ENCODE measurements around the gene ALG1.
"Not testable (repeated sequence)": the region's sequence is repeated elsewhere in the genome, so short reads cannot be mapped to it uniquely, and the experiment has no call there.

ALG1 gene

DNA sequence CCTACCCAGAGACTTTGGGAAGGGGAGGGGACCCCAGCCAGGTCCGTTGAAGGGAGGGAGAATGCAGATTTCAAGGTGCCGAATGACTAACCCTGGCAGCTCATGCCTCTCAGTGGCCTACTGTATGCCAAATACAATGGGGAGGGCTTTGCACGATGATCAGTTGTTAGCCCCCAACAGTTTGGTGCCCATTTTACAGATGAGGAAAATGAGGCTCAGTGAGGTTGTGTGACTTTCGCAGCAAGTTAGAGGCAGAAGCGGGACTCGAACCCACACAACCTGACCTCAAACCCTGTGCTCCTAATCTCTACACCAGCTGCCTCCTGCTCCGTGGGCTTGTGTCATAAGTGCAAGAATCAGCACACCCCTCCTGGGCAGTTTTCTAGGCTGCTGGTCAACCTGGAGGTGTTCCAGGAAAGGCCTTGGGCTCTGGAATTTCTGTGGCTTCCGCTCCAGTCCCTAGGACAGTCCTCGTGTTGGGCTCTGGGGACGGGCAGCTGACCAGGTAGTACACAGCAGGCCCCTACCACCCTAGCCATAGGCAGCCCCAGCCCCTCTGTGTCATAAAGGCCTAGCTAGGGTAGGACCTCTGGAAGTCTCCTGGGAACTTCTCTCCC is 26.0 kb upstream of the ALG1 start:
- DNase-seq: no peak

GRCh38 chr16:5046914-5047313 is 24.7 kb upstream of the ALG1 start:
- DNase-seq: no peak

GRCh38 chr16:5054876-5055865 is 16.5 kb upstream of the ALG1 start:
- no peak for DNase-seq

DNA sequence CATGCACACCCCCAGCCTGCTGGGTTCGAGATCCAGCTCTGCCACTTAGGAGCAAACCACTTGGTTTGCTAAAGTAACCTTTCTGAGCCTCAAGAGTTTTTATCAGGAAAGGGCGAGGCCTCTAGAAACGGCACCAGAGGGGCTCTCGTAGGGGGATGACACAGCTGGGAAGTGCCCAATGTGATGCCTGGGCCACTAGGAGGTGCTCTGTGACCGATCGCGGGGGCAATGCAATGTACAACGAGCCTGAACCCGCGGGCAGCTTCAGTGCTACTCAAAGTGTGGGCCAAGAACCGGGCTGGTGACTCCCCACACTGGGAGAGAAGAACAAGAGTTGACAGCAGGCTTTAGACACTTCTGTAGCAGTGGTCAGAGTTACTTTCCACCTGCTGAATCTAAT is 15.3 kb upstream of the ALG1 start:
- DNase-seq: peak; percentile 57

DNA sequence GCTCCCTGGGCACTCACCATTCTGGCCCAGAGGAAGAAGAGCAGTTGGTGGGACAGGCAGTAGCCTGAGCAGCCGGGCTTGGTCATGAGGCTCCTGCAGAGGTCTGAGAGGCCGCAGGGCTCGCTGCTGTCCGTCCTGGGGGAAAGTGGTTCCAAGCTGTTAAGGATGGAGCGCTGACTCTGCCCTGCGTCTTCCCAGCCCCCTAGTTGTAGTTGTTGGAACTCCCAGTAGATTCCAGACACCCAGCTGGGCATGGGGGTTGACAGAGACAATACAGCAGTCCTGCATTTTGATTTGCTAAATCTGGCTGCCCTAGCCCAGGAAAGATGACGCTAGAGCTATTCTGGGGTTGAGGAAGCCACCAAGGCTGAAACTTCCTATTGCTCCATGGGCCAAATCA is 13.2 kb upstream of the ALG1 start:
- DNase-seq: no peak

DNA sequence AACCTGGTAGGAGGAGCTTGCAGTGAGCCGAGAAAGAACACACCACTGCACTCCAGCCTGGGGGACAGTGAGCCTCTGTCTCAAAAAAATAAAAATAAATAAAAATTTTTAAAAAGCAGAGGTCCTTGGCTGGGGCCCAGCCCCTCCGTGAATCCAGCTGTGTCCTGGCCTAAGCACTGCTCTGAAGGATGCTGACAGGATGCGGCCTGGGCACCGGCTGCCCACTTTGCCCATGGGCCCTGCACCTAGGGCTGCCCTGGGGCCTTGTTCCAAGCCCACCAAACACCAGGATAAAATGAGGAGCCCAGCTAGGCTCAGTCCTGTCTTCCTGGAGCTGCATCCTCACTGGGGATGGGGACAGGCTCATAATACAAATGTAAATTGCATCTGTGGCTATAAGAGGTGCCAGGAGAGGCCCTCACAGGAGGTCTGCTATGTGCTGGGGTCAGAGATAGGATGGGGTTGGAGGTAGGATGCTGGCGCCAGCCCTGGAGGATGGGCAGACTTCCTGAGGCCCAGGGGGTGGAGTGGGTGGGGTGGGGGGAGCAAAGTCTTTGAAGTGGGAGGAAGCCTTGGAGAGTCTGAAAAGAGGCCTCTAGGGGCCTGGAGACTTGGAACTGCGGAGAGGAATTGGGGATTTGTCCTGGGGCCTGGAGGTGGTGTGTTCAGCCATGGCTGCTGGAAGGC is 12.1 kb upstream of the ALG1 start:
- no peak for DNase-seq

GRCh38 chr16:5060073-5060641 is 11.5 kb upstream of the ALG1 start:
- DNase-seq: no peak

GRCh38 chr16:5062051-5062450 is 9.6 kb upstream of the ALG1 start:
- no peak for DNase-seq

DNA sequence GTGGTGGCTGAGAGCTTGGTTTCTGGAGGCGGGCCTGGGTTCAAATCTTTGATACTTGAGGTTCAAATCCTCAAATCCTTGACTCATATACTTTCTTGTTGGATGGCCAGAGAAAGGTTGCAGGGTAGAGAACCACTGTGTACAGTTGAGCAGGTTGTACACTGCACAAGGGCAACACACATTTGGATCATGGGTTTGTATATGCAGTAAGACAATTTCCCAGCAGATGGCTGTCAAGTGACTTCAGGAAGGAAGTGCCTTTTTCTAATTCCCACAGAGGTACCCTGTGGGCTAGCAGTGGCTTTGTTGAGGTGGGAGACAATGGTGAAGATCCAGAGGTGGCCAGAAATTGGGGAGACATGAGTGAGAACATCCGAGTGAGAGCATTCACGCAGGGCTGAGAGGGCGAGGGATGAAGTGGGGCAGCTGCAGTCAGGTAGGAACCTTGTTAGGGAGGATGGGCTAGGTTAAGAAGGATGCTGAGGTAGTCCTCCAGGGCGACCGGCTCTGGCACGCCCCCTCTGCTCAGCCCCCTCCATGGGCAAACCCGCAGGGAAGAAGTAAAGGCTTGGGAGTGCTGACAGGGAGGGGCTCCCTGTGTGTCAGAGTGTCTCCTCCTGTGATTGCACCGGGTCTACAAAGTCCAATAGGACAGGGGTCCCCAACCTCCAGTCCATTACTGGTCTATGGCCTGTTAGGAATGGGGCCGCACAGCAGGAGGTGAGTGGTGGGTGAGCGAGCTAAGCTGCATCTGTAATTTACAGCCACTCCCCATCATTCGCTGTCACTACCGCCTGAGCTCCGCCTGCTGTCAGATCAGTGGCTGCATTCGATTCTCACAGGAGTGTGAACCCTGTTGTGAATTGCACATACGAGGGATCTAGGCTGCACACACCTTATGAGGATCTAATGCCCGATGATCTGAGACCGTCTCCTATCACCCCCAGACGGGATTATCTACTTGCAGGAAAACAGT is 8.6 kb upstream of the ALG1 start:
- no peak for DNase-seq

DNA sequence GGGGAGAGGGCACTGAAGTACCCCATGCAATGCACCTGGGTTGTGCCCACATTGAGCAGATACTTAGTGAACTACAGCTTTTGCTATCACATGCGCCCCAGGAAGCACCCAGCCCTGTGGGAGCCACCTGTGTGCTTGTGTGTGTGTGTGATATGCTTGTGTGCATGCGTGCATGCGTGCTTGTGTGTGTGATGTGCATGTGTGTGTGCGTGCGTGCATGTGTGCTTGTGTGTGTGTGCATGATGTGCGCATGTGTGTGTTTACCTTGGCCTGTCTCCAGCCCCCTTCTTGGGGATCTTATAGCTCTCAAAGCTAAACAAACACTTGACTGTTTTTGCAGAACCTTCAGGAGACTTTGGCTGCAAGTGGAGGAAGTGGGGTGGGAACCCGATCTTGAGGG is 6.7 kb upstream of the ALG1 start:
- no peak for DNase-seq

DNA sequence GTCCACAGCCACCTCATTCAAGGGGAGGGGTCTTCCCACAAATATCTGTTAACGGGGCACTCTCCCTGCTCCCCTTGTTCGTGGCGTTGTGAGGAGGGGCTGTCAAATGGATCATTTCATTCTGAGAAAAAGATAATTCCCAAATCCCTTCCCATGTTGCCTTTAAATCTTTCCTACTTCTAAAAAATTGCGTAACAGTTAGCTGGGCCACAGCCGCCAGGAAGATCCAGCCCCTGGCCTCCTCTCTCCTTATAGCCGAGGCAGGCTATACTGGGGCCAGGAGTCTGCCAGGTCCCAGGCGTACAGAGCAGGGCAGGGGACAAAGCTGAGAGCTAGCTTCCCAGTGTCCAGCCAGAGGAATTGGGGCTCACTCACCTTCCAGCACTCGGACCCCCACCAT is 6.3 kb upstream of the ALG1 start:
- DNase-seq: no peak

DNA sequence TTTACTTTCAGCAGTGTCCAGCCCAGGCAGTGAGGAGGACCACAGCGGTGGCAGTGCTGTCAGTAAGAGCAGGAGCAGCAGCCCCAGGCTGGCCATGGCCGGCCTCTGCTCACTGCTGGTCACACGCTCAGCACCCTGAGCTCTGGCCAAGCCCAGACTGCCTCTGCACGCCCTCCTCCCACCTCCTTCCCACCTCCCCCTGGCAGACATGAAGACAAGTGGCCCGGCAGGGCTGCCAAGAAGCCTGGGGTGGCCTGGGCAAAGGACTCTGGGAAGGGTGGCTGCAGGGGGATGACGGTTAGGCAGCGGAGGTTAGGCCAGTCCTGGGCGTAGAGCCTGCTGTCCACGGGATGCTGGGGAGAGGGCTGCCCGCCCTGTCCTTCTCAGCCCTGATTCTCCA is 5.8 kb upstream of the ALG1 start, which contains the start of gene C16orf89:
Gene C16orf89 (minus strand): TSS at position 144 of the 400 bp plus-strand sequence. CDS start 48 bp downstream, at position 96.
- no peak for DNase-seq

DNA sequence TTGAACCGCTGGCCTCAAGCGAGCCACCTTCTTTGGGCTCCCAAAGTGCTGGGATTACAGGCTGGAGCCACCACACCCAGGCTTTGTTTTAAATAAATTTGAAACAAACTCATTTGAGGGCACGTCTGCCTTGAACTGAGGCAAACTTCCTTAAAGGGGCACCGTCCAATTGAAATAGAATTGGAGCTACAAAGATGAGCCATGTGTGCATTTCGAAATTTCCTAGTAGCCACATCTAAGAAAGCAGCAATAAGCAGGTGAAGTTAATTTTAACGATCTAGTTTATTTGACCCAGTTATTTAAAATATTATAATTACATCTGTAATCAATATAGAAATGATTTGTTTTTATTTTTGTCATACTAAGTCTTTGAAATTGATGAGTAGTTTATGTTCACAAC is 5.1 kb upstream of the ALG1 start:
- DNase-seq: no peak

- DNase-seq: no peak
Observed at GRCh38 chr16:5069048-5069447, 2.6 kb upstream of the ALG1 start.

DNA sequence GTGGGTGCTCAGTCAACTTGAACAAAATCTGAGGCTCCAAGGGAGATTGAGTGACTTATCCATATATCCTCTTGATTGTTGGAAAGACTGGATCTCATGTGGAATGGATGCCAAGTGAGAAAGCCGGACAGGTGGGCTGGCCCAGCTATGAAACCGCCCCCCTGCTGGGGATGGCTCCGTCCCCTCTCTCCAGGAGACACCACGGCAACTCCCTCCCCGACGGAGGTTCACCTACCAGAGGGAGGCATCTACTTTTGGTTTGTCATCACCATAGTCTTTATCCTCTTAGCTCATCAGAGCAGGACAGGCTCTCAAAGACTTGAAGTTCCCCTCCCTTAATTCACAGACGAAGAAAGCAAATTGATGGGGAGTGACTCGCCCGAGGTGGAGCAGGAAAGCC is 1.8 kb upstream of the ALG1 start:
- DNase-seq: no peak

- no peak for DNase-seq
Observed at GRCh38 chr16:5070431-5071186, 1.0 kb upstream of the ALG1 start.

GRCh38 chr16:5071341-5071680 is 332 bp upstream of the ALG1 start:
- peak; percentile 8 for DNase-seq

DNA sequence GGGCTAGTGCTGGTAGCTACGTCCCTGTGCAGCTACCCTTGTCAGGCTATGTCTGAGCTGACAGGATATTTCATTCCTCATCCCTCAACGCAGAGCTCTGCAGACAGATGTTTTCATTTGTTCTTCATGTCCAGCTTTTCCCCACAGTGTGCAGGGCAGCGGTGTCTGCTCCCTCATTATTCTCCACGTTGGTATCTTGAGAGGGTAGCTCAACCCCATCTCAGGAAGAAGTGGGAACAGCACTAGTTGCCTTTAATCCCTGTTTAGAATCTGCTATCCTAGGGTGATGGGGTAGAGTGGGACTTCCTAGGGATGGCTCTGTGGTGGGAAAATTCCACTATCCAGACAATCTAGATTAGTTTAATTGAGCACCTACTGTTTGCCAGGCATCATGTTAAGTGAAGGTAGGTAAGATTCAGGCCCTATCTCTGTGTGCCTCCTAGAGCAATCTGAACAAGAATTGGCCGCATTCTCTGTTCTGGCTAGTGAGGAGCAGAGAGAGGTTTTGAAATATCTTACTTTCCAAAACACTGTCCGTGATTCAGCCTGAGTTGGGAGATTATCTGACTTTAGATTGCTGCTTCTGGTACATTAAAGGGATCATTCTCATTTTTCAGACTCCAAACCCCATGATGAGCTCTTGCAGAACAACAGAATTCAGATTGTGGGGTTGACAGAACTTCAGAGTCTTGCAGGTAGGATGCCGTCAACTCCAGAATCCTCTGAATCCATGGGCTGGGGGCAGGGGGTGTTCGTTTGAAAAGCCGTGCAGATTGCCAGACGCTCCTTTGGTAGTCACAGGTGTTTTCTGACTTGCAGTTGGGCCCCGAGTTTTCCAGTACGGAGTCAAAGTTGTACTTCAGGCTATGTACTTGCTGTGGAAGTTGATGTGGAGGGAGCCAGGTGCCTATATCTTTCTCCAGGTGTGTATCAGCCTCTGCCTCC is 963 bp downstream of the ALG1 start:
- DNase-seq: no peak

DNA sequence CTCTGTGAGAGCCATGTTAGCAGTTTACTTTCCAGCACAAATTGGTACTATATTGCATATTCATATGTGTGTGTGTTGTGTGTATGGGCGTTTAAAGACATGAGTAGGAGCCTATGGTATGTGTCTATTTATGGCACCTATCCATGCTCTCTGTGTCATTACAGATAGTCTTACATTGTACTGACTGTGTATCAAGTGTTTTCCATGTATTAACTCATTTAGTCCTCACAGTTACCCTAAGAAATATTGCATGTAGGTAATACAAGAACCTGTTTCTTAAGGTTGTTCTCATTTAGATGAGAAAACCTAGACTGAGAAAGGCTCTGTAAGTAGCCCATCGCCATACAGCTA is 1.6 kb downstream of the ALG1 start:
- DNase-seq: no peak

- DNase-seq: not testable (repeated sequence)
Observed at GRCh38 chr16:5073771-5074170, 2.1 kb downstream of the ALG1 start.
